Measurements from ENCODE around the gene CASZ1. TPM values are rescaled to one million over a fixed set of nuclear protein-coding genes. Genes with fewer than 3 reads are reported as not detected.

Gene CASZ1
- total and polyA plus RNA-seq, 10 donors: 0.73 to 14.5 (median 9.1) TPM

- Histone ChIP-seq H3K36me3 (no peaks in the 10 kb centered on the region), H3K27me3 (replicated peaks in 1 of 7) (peaks cover 0 to 71% (median 42%) of the 10 kb centered on the region in 7 donors), H3K4me3 (no peak overlapping the region), H3K9me3 (no peaks in the 10 kb centered on the region), H3K27ac (no peak overlapping the region), H3K4me1 (peaks cover 0 to 8% (median 3%) of the 10 kb centered on the region in 6 donors)
- TF ChIP-seq POLR2A (IDR thresholded peaks at IDR 0.05) (no peak), POLR2AphosphoS5 (IDR thresholded peaks at IDR 0.05) (no peak), CTCF (IDR thresholded peaks at IDR 0.05 in 8 of 11, conservative IDR thresholded peaks at IDR 0.05 in 3 of 11) (no peak)
- intact Hi-C loops (cut with DNase I; ENCODE audit: low total_unique reads): no loop called here
- 14 to 20% (median 16%) methylated on average over 8 to 12 of the region's 12 CpGs for WGBS, 5 donors
- no peak for DNase-seq
Observed at GRCh38 chr1:10835421-10835820, 39.0 kb upstream of the CASZ1 start.

GRCh38 chr1:10834770-10835412 is 38.4 kb upstream of the CASZ1 start:
- intact Hi-C loops (cut with DNase I; ENCODE audit: low total_unique reads): no loop called here
- Histone ChIP-seq H3K9me3 (no peaks in the 10 kb centered on the region), H3K36me3 (no peaks in the 10 kb centered on the region), H3K27me3 (replicated peaks in 1 of 7) (peaks cover 0 to 71% (median 42%) of the 10 kb centered on the region in 7 donors), H3K27ac (no peak overlapping the region), H3K4me1 (peaks cover 0 to 8% (median 3%) of the 10 kb centered on the region in 6 donors), H3K4me3 (no peak overlapping the region)
- DNase-seq: no peak
- TF ChIP-seq POLR2AphosphoS5 (IDR thresholded peaks at IDR 0.05) (no peak), CTCF (IDR thresholded peaks at IDR 0.05 in 8 of 11, conservative IDR thresholded peaks at IDR 0.05 in 3 of 11) (no peak), POLR2A (IDR thresholded peaks at IDR 0.05) (no peak)
- WGBS, 5 donors: 41 to 50% (median 47%) methylated on average over 16 of the region's 16 CpGs

GRCh38 chr1:10833630-10834557 is 37.4 kb upstream of the CASZ1 start:
- no peaks in the 10 kb centered on the region for H3K9me3 ChIP-seq
- H3K27me3 ChIP-seq (replicated peaks in 1 of 7): peaks cover 0 to 69% (median 39%) of the 10 kb centered on the region in 7 donors
- H3K4me3 ChIP-seq: no peak overlapping the region
- H3K4me1 ChIP-seq: peaks cover 0 to 8% (median 3%) of the 10 kb centered on the region in 6 donors
- H3K27ac ChIP-seq: no peak overlapping the region
- TF ChIP-seq CTCF (IDR thresholded peaks at IDR 0.05 in 8 of 11, conservative IDR thresholded peaks at IDR 0.05 in 3 of 11): no peak
- no peak for TF ChIP-seq POLR2AphosphoS5 (IDR thresholded peaks at IDR 0.05)
- no peak for TF ChIP-seq POLR2A (IDR thresholded peaks at IDR 0.05)
- no peak for DNase-seq
- 69 to 81% (median 77%) methylated on average over 9 of the region's 9 CpGs for WGBS, 5 donors
- intact Hi-C loops (cut with DNase I; ENCODE audit: low total_unique reads): no loop called here
- H3K36me3 ChIP-seq: no peaks in the 10 kb centered on the region

- intact Hi-C loops (cut with DNase I; ENCODE audit: low total_unique reads): no loop called here
- 83 to 91% (median 88%) methylated on average over 3 of the region's 3 CpGs for WGBS, 5 donors
- no peak for DNase-seq
Observed at GRCh38 chr1:10832703-10833102, 36.3 kb upstream of the CASZ1 start.

More at GRCh38 chr1:10832703-10833102, 36.3 kb upstream of the CASZ1 start:
- H3K27me3 ChIP-seq (replicated peaks in 1 of 7): peaks cover 0 to 68% (median 28%) of the 10 kb centered on the region in 7 donors
- peaks cover 0 to 8% (median 3%) of the 10 kb centered on the region in 6 donors for H3K4me1 ChIP-seq
- H3K27ac ChIP-seq: no peak overlapping the region
- H3K4me3 ChIP-seq: no peak overlapping the region
- H3K36me3 ChIP-seq: no peaks in the 10 kb centered on the region
- no peaks in the 10 kb centered on the region for H3K9me3 ChIP-seq
- TF ChIP-seq POLR2A (IDR thresholded peaks at IDR 0.05): no peak
- no peak for TF ChIP-seq POLR2AphosphoS5 (IDR thresholded peaks at IDR 0.05)
- TF ChIP-seq CTCF (IDR thresholded peaks at IDR 0.05 in 8 of 11, conservative IDR thresholded peaks at IDR 0.05 in 3 of 11): no peak

Measured in spleen (tissue), 11 donors.